GM18861 (cell line): ENCODE data around the gene ZBED4.

ENCODE experiments used
- ATAC-seq: cut with Tn5 transposase; IDR thresholded peaks from one replicate; pipeline ENCODE4 v1.9.1; 2021; ENCODE audit not compliant: unreplicated experiment

The ZBED4 gene

GRCh38 chr22:49872347-49872746, 18.7 kb downstream of the ZBED4 start:
- no peak for ATAC-seq

GRCh38 chr22:49873228-49873940, 19.7 kb downstream of the ZBED4 start:
- no peak for ATAC-seq

GRCh38 chr22:49877642-49878041, 24.0 kb downstream of the ZBED4 start:
- no peak for ATAC-seq

- no peak for ATAC-seq
Measured at GRCh38 chr22:49878206-49878605, 24.6 kb downstream of the ZBED4 start.

GRCh38 chr22:49879871-49880270, 26.2 kb downstream of the ZBED4 start:
- ATAC-seq: no peak

GRCh38 chr22:49880281-49880680, 26.6 kb downstream of the ZBED4 start:
- no peak for ATAC-seq

- no peak for ATAC-seq
Measured at GRCh38 chr22:49881856-49882255, 28.2 kb downstream of the ZBED4 start.

- no peak for ATAC-seq
Measured at GRCh38 chr22:49882519-49883293, 29.1 kb downstream of the ZBED4 start.

GRCh38 chr22:49883294-49883640, 29.6 kb downstream of the ZBED4 start:
- ATAC-seq: no peak

- no peak for ATAC-seq
Measured at GRCh38 chr22:49884075-49884474, 30.4 kb downstream of the ZBED4 start.

- no peak for ATAC-seq
Measured at GRCh38 chr22:49884503-49885260, 31.0 kb downstream of the ZBED4 start.

- no peak for ATAC-seq
Measured at GRCh38 chr22:49885281-49885680, 31.6 kb downstream of the ZBED4 start.

GRCh38 chr22:49885881-49886280, 32.2 kb downstream of the ZBED4 start:
- no peak for ATAC-seq

GRCh38 chr22:49886346-49887063, 32.9 kb downstream of the ZBED4 start:
- ATAC-seq: no peak

GRCh38 chr22:49887064-49887451, 33.4 kb downstream of the ZBED4 start:
- ATAC-seq: no peak

- ATAC-seq: no peak
Measured at GRCh38 chr22:49887702-49888101, 34.1 kb downstream of the ZBED4 start.

- ATAC-seq: no peak
Measured at GRCh38 chr22:49889071-49889470, 35.4 kb downstream of the ZBED4 start.

GRCh38 chr22:49892226-49892899, 38.7 kb downstream of the ZBED4 start:
- no peak for ATAC-seq

- ATAC-seq: no peak
Measured at GRCh38 chr22:49893025-49893424, 39.4 kb downstream of the ZBED4 start.

GRCh38 chr22:49894322-49895054, 40.8 kb downstream of the ZBED4 start:
- no peak for ATAC-seq
